SK-N-SH (cell line): ENCODE data around the gene SLC33A1. TPM values are rescaled to one million over a fixed set of nuclear protein-coding genes. Genes with fewer than 3 reads are reported as not detected.

Source experiments
- CTCF ChIA-PET: fragments of 300-600, 350-600 bp; formaldehyde crosslinking; extraction: SDS; loops from one replicate; lab custom pipeline; 2021; lab: Yijun Ruan, JAX
- POLR2A ChIA-PET: fragments of 350-600 bp; sonication (Branson Sonifier 250); formaldehyde crosslinking; extraction: SDS; loops from one replicate; lab custom pipeline; 2020; ENCODE audit warnings: antibody characterized with exemption, inconsistent platforms; lab: Yijun Ruan, JAX
- DNase-seq: peaks from one replicate; pipeline ENCODE4 v3.0.0; 2012
- H2AFZ ChIP-seq: fragments of 200-600 bp; sonication (generic); 2 replicates; pipeline ENCODE4 v1.8.1; 2016; ENCODE audit warnings: antibody characterized with exemption, mild to moderate bottlenecking, low read depth
- H3F3A ChIP-seq: fragments of 200-600 bp; sonication (generic); replicated peaks from 2 replicates; pipeline ENCODE3; 2016; ENCODE audit warnings: antibody characterized with exemption, mild to moderate bottlenecking; ENCODE audit not compliant: insufficient read depth
- H3K27ac ChIP-seq, 2 experiments: fragments of 200-500 bp in 1 of 2; fragments of 200-600 bp in 1 of 2; sonication (Bioruptor generic) in 1 of 2; sonication (generic), shearing (Covaris generic) in 1 of 2; 2 replicates each; pipeline versions ENCODE4 v1.5.1 to v1.6.1; 2014 to 2016; ENCODE audit warnings: low read depth in 2 of 2, inconsistent platforms in 1 of 2, low read length in 1 of 2, mild to moderate bottlenecking in 1 of 2, mixed read lengths in 1 of 2
- H3K27me3 ChIP-seq: fragments of 200-600 bp; sonication (generic), shearing (Covaris generic); 2 replicates; pipeline ENCODE4 v1.6.1; 2016; ENCODE audit warnings: mixed run types; ENCODE audit not compliant: insufficient read depth
- H3K36me3 ChIP-seq, 2 experiments: fragments of 200-500 bp in 1 of 2; fragments of 200-600 bp in 1 of 2; sonication (Bioruptor generic) in 1 of 2; sonication (generic) in 1 of 2; replicated peaks in 1 of 2; 2 replicates each; pipeline versions ENCODE3 to v1.5.1; 2014 to 2016; ENCODE audit warnings: low read length in 1 of 2, mild to moderate bottlenecking in 1 of 2; ENCODE audit not compliant: insufficient read depth in 2 of 2, control insufficient read depth in 1 of 2
- H3K4me1 ChIP-seq, 2 experiments: fragments of 200-500 bp in 1 of 2; fragments of 200-600 bp in 1 of 2; sonication (Bioruptor generic) in 1 of 2; sonication (generic), shearing (Covaris generic) in 1 of 2; 2 replicates each; pipeline versions ENCODE4 v1.5.1 to v1.6.1; 2014 to 2016; ENCODE audit warnings: low read depth in 1 of 2, low read length in 1 of 2, mixed run types in 1 of 2; ENCODE audit not compliant: insufficient read depth in 2 of 2, control insufficient read depth in 1 of 2
- H3K4me2 ChIP-seq: fragments of 200-600 bp; sonication (generic), shearing (Covaris generic); 2 replicates; pipeline ENCODE4 v1.6.1; 2017; ENCODE audit warnings: mixed run types
- H3K4me3 ChIP-seq, 2 experiments: fragments of 200-500 bp in 1 of 2; fragments of 200-600 bp in 1 of 2; sonication (Bioruptor generic) in 1 of 2; sonication (generic), shearing (Covaris generic) in 1 of 2; 2 replicates each; pipeline versions ENCODE4 v1.5.1 to v1.8.1; 2014 to 2016; ENCODE audit warnings: low read depth in 2 of 2, inconsistent platforms in 1 of 2, low read length in 1 of 2, mild to moderate bottlenecking in 1 of 2, mixed read lengths in 1 of 2, moderate library complexity in 1 of 2
- H3K79me2 ChIP-seq: fragments of 200-600 bp; sonication (generic); 2 replicates; pipeline ENCODE4 v1.8.1; 2017; ENCODE audit warnings: mild to moderate bottlenecking; ENCODE audit not compliant: insufficient read depth
- H3K9ac ChIP-seq: fragments of 200-600 bp; sonication (generic); 2 replicates; pipeline ENCODE4 v1.6.1; 2017; ENCODE audit warnings: mixed run types
- H3K9me2 ChIP-seq: fragments of 200-600 bp; sonication (generic); 2 replicates; pipeline ENCODE4 v1.6.1; 2017; ENCODE audit warnings: mixed run types
- H3K9me3 ChIP-seq: fragments of 200-600 bp; sonication (generic); 2 replicates; pipeline ENCODE4 v1.6.1; 2017; ENCODE audit warnings: mixed run types, mild to moderate bottlenecking, moderate library complexity
- H4K20me1 ChIP-seq: fragments of 200-600 bp; sonication (generic); 2 replicates; pipeline ENCODE4 v1.6.1; 2017; ENCODE audit warnings: mild to moderate bottlenecking, mixed run types; ENCODE audit not compliant: insufficient read depth
- ELF1 ChIP-seq: IDR thresholded peaks from 2 replicates; pipeline ENCODE4 v1.4.0; 2012
- EP300 ChIP-seq, 2 experiments: IDR thresholded peaks; 2 replicates each; pipeline versions ENCODE4 v1.4.0 to v1.6.1; 2012; ENCODE audit warnings: borderline replicate concordance in 1 of 2, low read depth in 1 of 2, low read length in 1 of 2
- EZH2phosphoT487 ChIP-seq: fragments of 200-600 bp; sonication (generic); IDR thresholded peaks from 2 replicates; pipeline ENCODE4 v1.6.1; 2017; ENCODE audit warnings: low read depth, mixed run types, mild to moderate bottlenecking, antibody characterized with exemption, moderate library complexity, borderline replicate concordance
- FOXJ3 ChIP-seq: sonication (generic); formaldehyde crosslinking; IDR thresholded peaks from 2 replicates; pipeline ENCODE4 v1.5.1; 2020; ENCODE audit warnings: mild to moderate bottlenecking, missing genetic modification reagents
- FOXM1 ChIP-seq: IDR thresholded peaks from 2 replicates; pipeline ENCODE4 v1.4.0; 2012; ENCODE audit warnings: low read depth, mild to moderate bottlenecking
- MEF2A ChIP-seq: IDR thresholded peaks from 2 replicates; pipeline ENCODE4 v1.4.0; 2012; ENCODE audit warnings: low read depth, borderline replicate concordance
- NRF1 ChIP-seq: IDR thresholded peaks from 2 replicates; pipeline ENCODE4 v1.6.1; 2012; ENCODE audit warnings: low read depth, mild to moderate bottlenecking, low read length
- POLR2AphosphoS5 ChIP-seq: IDR thresholded peaks from 2 replicates; pipeline ENCODE4 v1.6.1; 2012; ENCODE audit warnings: low read depth, low read length
- RAD21 ChIP-seq: IDR thresholded peaks from 2 replicates; pipeline ENCODE4 v1.6.1; 2012; ENCODE audit warnings: mild to moderate bottlenecking, low read length
- RFX5 ChIP-seq: IDR thresholded peaks from 2 replicates; pipeline ENCODE4 v1.6.1; 2012; ENCODE audit warnings: mild to moderate bottlenecking, improper control_type of control experiment, low read length
- RXRA ChIP-seq: IDR thresholded peaks from 2 replicates; pipeline ENCODE4 v1.4.0; 2012; ENCODE audit warnings: low read depth, mild to moderate bottlenecking, borderline replicate concordance
- SIN3A ChIP-seq: IDR thresholded peaks from 2 replicates; pipeline ENCODE4 v1.6.1; 2012; ENCODE audit warnings: low read depth, mild to moderate bottlenecking, low read length, moderate library complexity, borderline replicate concordance
- SMC3 ChIP-seq: IDR thresholded peaks from 2 replicates; pipeline ENCODE4 v1.6.1; 2012; ENCODE audit warnings: low read depth, low read length, improper control_type of control experiment
- TCF12 ChIP-seq: IDR thresholded peaks from 2 replicates; pipeline ENCODE4 v1.4.0; 2012
- YY1 ChIP-seq: IDR thresholded peaks from 2 replicates; pipeline ENCODE4 v1.4.0; 2012; ENCODE audit warnings: low read depth, mild to moderate bottlenecking
- WGBS: methylation state at CpG from one replicate; pipeline ENCODE4 v1.1.6; 2017; ENCODE audit warnings: low lambda C conversion rate; 5-methylcytosine and 5-hydroxymethylcytosine counted together
- polyA plus RNA-seq, 3 experiments: library from polyadenylated mRNA; depleted of rRNA; stranded (reverse); fragments of >200 nt; gene quantifications; 2 replicates each; pipeline ENCODE4 v1.2.3, GENCODE V29; 2012
- TF ChIP-seq, protein P1 (sequence below): IDR thresholded peaks from 2 replicates; pipeline ENCODE4 v1.6.1; 2012; ENCODE audit warnings: mild to moderate bottlenecking, low read depth, low read length, moderate library complexity
- TF ChIP-seq, protein P2 (sequence below): IDR thresholded peaks from 2 replicates; pipeline ENCODE4 v1.4.0; 2012; ENCODE audit warnings: low read depth, borderline replicate concordance
- TF ChIP-seq, protein P3 (sequence below): fragments of 150-350 bp; IDR thresholded peaks from 2 replicates; pipeline ENCODE4 v1.6.1; 2017; ENCODE audit warnings: antibody characterized with exemption, low read length, low read depth, borderline replicate concordance
- TF ChIP-seq, protein P4 (sequence below): IDR thresholded peaks from 2 replicates; pipeline ENCODE4 v1.4.0; 2012; ENCODE audit warnings: low read depth, borderline replicate concordance
- TF ChIP-seq, protein P5 (sequence below): fragments of 150-350 bp; IDR thresholded peaks from 2 replicates; pipeline ENCODE4 v1.6.1; 2016; ENCODE audit warnings: mild to moderate bottlenecking, low read depth, low read length

Gene SLC33A1
- polyA plus RNA-seq, 1 of the 3 experiments (the other 2 are of a cell fraction), result 10.3 TPM

DNA sequence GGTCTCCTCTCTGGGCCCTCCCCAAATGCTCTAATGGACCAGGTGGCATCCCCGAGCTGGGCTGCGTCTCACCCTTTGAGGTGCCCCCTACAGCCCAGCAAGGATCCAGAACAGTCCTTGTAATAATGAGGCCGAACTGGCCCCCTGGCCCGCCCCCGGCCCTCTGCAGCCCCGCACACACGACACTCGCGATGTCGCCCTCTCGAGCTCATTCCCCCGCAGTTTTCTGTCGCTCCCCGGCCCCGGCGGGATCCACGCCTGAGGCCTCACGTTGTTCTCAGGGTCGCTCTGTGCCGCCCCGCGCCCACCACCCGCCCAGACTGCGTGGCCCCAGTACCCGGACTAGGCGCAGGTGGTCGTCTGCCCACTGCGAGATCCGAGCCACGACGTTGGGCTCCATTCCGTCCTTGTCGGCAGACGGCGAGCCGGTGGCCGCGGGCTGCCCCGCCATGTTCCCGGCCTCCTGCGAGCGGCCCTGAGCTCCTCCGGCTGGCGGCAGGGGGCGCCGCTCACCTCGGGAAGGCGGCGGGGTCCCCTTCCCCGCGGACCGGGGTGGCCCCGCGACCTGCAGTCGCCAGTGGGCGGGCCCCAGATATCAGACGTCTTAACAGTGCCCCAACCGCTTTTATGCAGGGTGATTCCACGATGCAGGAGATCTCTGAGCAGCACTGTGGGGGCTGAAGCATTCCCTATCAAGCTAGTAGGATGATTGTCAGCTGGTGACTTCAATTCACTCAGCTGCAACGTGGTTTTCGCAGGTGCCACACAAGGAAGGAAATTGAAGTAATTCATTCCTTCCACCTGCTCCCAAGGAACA, 48.2 kb downstream of the SLC33A1 start, which contains the start of gene C3orf33 (continued):
- no peak for TF ChIP-seq RFX5
- peak; percentile 23; the same call in 1 of the 2 replicates for TF ChIP-seq SIN3A
- TF ChIP-seq MEF2A, result no peak
- TF ChIP-seq SMC3, result peak; percentile 53

- no peak for DNase-seq
- H3K79me2 ChIP-seq, result no peaks in the 10 kb centered on the region
- H2AFZ ChIP-seq, result peak overlapping the region; percentile 97
- no peaks in the 10 kb centered on the region for H3K27me3 ChIP-seq
- peaks cover 0 to 5% of the 10 kb centered on the region in 2 experiments; a peak in 1 of 4 replicates for H3K4me1 ChIP-seq
- no peaks in the 10 kb centered on the region for H3F3A ChIP-seq
- no peaks in the 10 kb centered on the region for H3K9me3 ChIP-seq
- H3K4me2 ChIP-seq, result peak overlapping the region; percentile 87
- CTCF ChIA-PET, result interaction anchor here (0.7 to 3.4 kb wide), 44 partner anchors 9 to 453 kb away, joined by 3 to 49 read pairs (median 6); partner anchors contain the start of genes GMPS and SLC33A1
- peak overlapping the region; percentile 41 to 66; a peak in 1 of 4 replicates for H3K27ac ChIP-seq
- H3K9ac ChIP-seq, result peak overlapping the region; percentile 88
- no peaks in the 10 kb centered on the region for H3K9me2 ChIP-seq
- 40% methylated on average over 14 of the region's 15 CpGs for WGBS
- peaks cover 3 to 4% of the 10 kb centered on the region in 2 experiments for H3K36me3 ChIP-seq
- POLR2A ChIA-PET, result interaction anchor here (0.6 to 1.7 kb wide), 5 partner anchors 14 to 65 kb away, joined by 3 to 17 read pairs (median 5); partner anchors contain the start of gene GMPS
- peak overlapping the region; percentile 68 to 75 for H3K4me3 ChIP-seq
- H4K20me1 ChIP-seq, result no peaks in the 10 kb centered on the region
- no peak for TF ChIP-seq SMC3
- no peak for TF ChIP-seq POLR2AphosphoS5
- no peak for TF ChIP-seq RAD21
- no peak for TF ChIP-seq EZH2phosphoT487
- TF ChIP-seq, protein P1, sequence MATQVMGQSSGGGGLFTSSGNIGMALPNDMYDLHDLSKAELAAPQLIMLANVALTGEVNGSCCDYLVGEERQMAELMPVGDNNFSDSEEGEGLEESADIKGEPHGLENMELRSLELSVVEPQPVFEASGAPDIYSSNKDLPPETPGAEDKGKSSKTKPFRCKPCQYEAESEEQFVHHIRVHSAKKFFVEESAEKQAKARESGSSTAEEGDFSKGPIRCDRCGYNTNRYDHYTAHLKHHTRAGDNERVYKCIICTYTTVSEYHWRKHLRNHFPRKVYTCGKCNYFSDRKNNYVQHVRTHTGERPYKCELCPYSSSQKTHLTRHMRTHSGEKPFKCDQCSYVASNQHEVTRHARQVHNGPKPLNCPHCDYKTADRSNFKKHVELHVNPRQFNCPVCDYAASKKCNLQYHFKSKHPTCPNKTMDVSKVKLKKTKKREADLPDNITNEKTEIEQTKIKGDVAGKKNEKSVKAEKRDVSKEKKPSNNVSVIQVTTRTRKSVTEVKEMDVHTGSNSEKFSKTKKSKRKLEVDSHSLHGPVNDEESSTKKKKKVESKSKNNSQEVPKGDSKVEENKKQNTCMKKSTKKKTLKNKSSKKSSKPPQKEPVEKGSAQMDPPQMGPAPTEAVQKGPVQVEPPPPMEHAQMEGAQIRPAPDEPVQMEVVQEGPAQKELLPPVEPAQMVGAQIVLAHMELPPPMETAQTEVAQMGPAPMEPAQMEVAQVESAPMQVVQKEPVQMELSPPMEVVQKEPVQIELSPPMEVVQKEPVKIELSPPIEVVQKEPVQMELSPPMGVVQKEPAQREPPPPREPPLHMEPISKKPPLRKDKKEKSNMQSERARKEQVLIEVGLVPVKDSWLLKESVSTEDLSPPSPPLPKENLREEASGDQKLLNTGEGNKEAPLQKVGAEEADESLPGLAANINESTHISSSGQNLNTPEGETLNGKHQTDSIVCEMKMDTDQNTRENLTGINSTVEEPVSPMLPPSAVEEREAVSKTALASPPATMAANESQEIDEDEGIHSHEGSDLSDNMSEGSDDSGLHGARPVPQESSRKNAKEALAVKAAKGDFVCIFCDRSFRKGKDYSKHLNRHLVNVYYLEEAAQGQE, result no peak
- TF ChIP-seq, protein P2, sequence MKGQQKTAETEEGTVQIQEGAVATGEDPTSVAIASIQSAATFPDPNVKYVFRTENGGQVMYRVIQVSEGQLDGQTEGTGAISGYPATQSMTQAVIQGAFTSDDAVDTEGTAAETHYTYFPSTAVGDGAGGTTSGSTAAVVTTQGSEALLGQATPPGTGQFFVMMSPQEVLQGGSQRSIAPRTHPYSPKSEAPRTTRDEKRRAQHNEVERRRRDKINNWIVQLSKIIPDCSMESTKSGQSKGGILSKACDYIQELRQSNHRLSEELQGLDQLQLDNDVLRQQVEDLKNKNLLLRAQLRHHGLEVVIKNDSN, result no peak
- TF ChIP-seq, protein P3, sequence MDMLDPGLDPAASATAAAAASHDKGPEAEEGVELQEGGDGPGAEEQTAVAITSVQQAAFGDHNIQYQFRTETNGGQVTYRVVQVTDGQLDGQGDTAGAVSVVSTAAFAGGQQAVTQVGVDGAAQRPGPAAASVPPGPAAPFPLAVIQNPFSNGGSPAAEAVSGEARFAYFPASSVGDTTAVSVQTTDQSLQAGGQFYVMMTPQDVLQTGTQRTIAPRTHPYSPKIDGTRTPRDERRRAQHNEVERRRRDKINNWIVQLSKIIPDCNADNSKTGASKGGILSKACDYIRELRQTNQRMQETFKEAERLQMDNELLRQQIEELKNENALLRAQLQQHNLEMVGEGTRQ, result no peak
- TF ChIP-seq NRF1, result no peak
- TF ChIP-seq ELF1, result no peak
- no peak for TF ChIP-seq FOXJ3 (CRISPR knock-in tag)
- TF ChIP-seq, protein P4, sequence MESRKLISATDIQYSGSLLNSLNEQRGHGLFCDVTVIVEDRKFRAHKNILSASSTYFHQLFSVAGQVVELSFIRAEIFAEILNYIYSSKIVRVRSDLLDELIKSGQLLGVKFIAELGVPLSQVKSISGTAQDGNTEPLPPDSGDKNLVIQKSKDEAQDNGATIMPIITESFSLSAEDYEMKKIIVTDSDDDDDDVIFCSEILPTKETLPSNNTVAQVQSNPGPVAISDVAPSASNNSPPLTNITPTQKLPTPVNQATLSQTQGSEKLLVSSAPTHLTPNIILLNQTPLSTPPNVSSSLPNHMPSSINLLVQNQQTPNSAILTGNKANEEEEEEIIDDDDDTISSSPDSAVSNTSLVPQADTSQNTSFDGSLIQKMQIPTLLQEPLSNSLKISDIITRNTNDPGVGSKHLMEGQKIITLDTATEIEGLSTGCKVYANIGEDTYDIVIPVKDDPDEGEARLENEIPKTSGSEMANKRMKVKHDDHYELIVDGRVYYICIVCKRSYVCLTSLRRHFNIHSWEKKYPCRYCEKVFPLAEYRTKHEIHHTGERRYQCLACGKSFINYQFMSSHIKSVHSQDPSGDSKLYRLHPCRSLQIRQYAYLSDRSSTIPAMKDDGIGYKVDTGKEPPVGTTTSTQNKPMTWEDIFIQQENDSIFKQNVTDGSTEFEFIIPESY, result no peak
- TF ChIP-seq TCF12, result no peak
- TF ChIP-seq, protein P5, sequence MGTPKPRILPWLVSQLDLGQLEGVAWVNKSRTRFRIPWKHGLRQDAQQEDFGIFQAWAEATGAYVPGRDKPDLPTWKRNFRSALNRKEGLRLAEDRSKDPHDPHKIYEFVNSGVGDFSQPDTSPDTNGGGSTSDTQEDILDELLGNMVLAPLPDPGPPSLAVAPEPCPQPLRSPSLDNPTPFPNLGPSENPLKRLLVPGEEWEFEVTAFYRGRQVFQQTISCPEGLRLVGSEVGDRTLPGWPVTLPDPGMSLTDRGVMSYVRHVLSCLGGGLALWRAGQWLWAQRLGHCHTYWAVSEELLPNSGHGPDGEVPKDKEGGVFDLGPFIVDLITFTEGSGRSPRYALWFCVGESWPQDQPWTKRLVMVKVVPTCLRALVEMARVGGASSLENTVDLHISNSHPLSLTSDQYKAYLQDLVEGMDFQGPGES, result no peak
- TF ChIP-seq FOXM1, result no peak
- TF ChIP-seq EP300 (IDR thresholded peaks at IDR 0.05; ENCODE audit: borderline replicate concordance in 1 of 2, low read depth in 1 of 2, low read length in 1 of 2), result no peak
- TF ChIP-seq RXRA, result no peak
- no peak for TF ChIP-seq MEF2A
- no peak for TF ChIP-seq YY1
- no peak for TF ChIP-seq SIN3A
Observed at GRCh38 chr3:155805204-155805801, 48.9 kb downstream of the SLC33A1 start.
